DND-41 (cell line): ENCODE results near the gene SPAM1.

Experiments
- CTCF ChIP-seq: IDR thresholded peaks from 2 replicates; pipeline ENCODE4 v1.5.1; 2012; ENCODE audit warnings: borderline replicate concordance, low read length, moderate library complexity, mild to moderate bottlenecking; ENCODE audit not compliant: poor library complexity, severe bottlenecking; ENCODE audit errors: extremely low read depth
- EZH2 ChIP-seq: IDR thresholded peaks from 3 replicates; pipeline ENCODE4 v1.6.1; 2012; ENCODE audit warnings: borderline replicate concordance, low read depth, mild to moderate bottlenecking, moderate library complexity, low read length, inconsistent platforms; ENCODE audit not compliant: severe bottlenecking

- TF ChIP-seq CTCF (no peak), EZH2 (no peak)
These were observed 69.0 kb downstream of the SPAM1 start for GRCh38 chr7:123993996-123994395.
